ENCODE measurements around the gene TNRC18.
"Not testable (repeated sequence)": the region's sequence is repeated elsewhere in the genome, so short reads cannot be mapped to it uniquely, and the experiment has no call there.

Gene TNRC18

GRCh38 chr7:5291711-5292335 is 131.8 kb downstream of the TNRC18 start:
- not testable (repeated sequence) for DNase-seq (ENCODE audit: low spot score)

GRCh38 chr7:5291301-5291700 is 132.3 kb downstream of the TNRC18 start:
- no peak for DNase-seq (ENCODE audit: low spot score)

- DNase-seq (ENCODE audit: low spot score), result no peak
These were observed 134.3 kb downstream of the TNRC18 start for GRCh38 chr7:5289355-5289754.

- DNase-seq (ENCODE audit: low spot score), result not testable (repeated sequence)
These were observed 135.1 kb downstream of the TNRC18 start for GRCh38 chr7:5288560-5288959.

GRCh38 chr7:5287802-5288201 is 135.8 kb downstream of the TNRC18 start:
- no peak for DNase-seq (ENCODE audit: low spot score)

GRCh38 chr7:5287373-5287772 is 136.3 kb downstream of the TNRC18 start:
- DNase-seq (ENCODE audit: low spot score), result not testable (repeated sequence)

- DNase-seq (ENCODE audit: low spot score), result no peak
These were observed 136.7 kb downstream of the TNRC18 start for GRCh38 chr7:5286933-5287332.

GRCh38 chr7:5284304-5285281 is 139.0 kb downstream of the TNRC18 start:
- no peak for DNase-seq (ENCODE audit: low spot score)

GRCh38 chr7:5283421-5284303 is 140.0 kb downstream of the TNRC18 start:
- no peak for DNase-seq (ENCODE audit: low spot score)

GRCh38 chr7:5282543-5283316 is 140.9 kb downstream of the TNRC18 start, which contains the start of gene SLC29A4:
SLC29A4 (plus strand) TSS chr7:5282943; CDS start chr7:5287817, 4,874 bp downstream.
- DNase-seq (ENCODE audit: low spot score), result peak; percentile 74

GRCh38 chr7:5281598-5282500 is 141.8 kb downstream of the TNRC18 start:
- not testable (repeated sequence) for DNase-seq (ENCODE audit: low spot score)

GRCh38 chr7:5279734-5280133 is 143.9 kb downstream of the TNRC18 start:
- DNase-seq (ENCODE audit: low spot score), result no peak

GRCh38 chr7:5278766-5279165 is 144.9 kb downstream of the TNRC18 start:
- DNase-seq (ENCODE audit: low spot score), result no peak

- DNase-seq (ENCODE audit: low spot score), result no peak
These were observed 147.0 kb downstream of the TNRC18 start for GRCh38 chr7:5276611-5277010.

- not testable (repeated sequence) for DNase-seq (ENCODE audit: low spot score)
These were observed 147.5 kb downstream of the TNRC18 start for GRCh38 chr7:5276123-5276522.

GRCh38 chr7:5275510-5275909 is 148.1 kb downstream of the TNRC18 start:
- not testable (repeated sequence) for DNase-seq (ENCODE audit: low spot score)

- peak; percentile 45 for DNase-seq (ENCODE audit: low spot score)
These were observed 148.6 kb downstream of the TNRC18 start for GRCh38 chr7:5274985-5275431.

GRCh38 chr7:5274441-5274840 is 149.2 kb downstream of the TNRC18 start:
- no peak for DNase-seq (ENCODE audit: low spot score)

- not testable (repeated sequence) for DNase-seq (ENCODE audit: low spot score)
These were observed 149.7 kb downstream of the TNRC18 start for GRCh38 chr7:5273831-5274405.

- no peak for DNase-seq (ENCODE audit: low spot score)
These were observed 152.8 kb downstream of the TNRC18 start for GRCh38 chr7:5270788-5271187.
